Heart left ventricle (tissue), 13 donors: ENCODE data around the gene UBE2R2.

Experiments
- CTCF ChIP-seq, 12 donors: fragments of 200-600 bp; sonication (generic) in 4 of 12; IDR thresholded peaks; one replicate each; pipeline versions ENCODE4 v1.5.0 to v1.8.0; 2018 to 2022; ENCODE audit warnings: antibody characterized with exemption in 12 of 12, mild to moderate bottlenecking in 5 of 12
- POLR2A ChIP-seq, 2 donors: fragments of 450-650 bp; IDR thresholded peaks; one replicate each; pipeline ENCODE4 v1.6.1; 2017; ENCODE audit warnings: antibody characterized with exemption in 2 of 2, mild to moderate bottlenecking in 2 of 2, moderate library complexity in 2 of 2
- donor health status: ischemic (EF 13 %, LVEDD 7.1; RV severe dilation, severe dysfunction).
- donor health status: DM: no; HTN: yes; CAD: no.
- donor health status: DM: no; HTN: no; CAD: no.
- donor health status: ischemic (EF 25% LVEDD 6.9; RV normal size, moderate dysfunction).
- donor health status: ischemic (EF 25% LVEDD 5.7; RV mildly dilated, moderate dysfunction).
- donor health status: ischemic (EF 35%, LVEDD 5.7; RV mildly dilated, moderate dysfunction).
- donor health status: nonischemic (EF 11% LVEDD 7.7; RV severe dilation, severe dysfunction).
- donor health status: DM: yes; HTN: yes; CAD: no.
- donor health status: PGD.
- donor health status: ischemic (EF 29% LVEDD 5.4; RV normal size, mild dysfunction).
- donor health status: nonischemic (EF 23%, LVEDD 6.1; RV moderate dilation, normal function).

GRCh38 chr9:33785914-33786313, 31.0 kb upstream of the UBE2R2 start:
- TF ChIP-seq CTCF (IDR thresholded peaks at IDR 0.05) (no peak), POLR2A (IDR thresholded peaks at IDR 0.05) (no peak)
